HUES6 (cell line): ENCODE data around the gene BCL2.

ENCODE experiments used
- H3K27ac ChIP-seq: 2 replicates; pipeline ENCODE4 v1.7.0; 2013; ENCODE audit warnings: low read depth, mild to moderate bottlenecking, low read length, inconsistent platforms
- H3K27me3 ChIP-seq: 2 replicates; pipeline ENCODE4 v1.6.1; 2013; ENCODE audit warnings: low read length; ENCODE audit not compliant: control insufficient read depth, insufficient read depth
- H3K36me3 ChIP-seq: 2 replicates; pipeline ENCODE4 v1.6.1; 2013; ENCODE audit warnings: low read length; ENCODE audit not compliant: control insufficient read depth, insufficient read depth
- H3K4me1 ChIP-seq: 2 replicates; pipeline ENCODE4 v1.6.1; 2013; ENCODE audit warnings: low read length; ENCODE audit not compliant: control insufficient read depth, insufficient read depth
- H3K4me3 ChIP-seq: 2 replicates; pipeline ENCODE4 v1.5.1; 2013; ENCODE audit warnings: low read depth, low read length
- H3K9ac ChIP-seq: one replicate; pipeline ENCODE4 v1.6.1; 2013; ENCODE audit warnings: mild to moderate bottlenecking, low read length
- H3K9me3 ChIP-seq: 2 replicates; pipeline ENCODE4 v1.6.1; 2013; ENCODE audit warnings: low read depth, low read length; ENCODE audit not compliant: control insufficient read depth, insufficient read depth

The BCL2 gene

DNA sequence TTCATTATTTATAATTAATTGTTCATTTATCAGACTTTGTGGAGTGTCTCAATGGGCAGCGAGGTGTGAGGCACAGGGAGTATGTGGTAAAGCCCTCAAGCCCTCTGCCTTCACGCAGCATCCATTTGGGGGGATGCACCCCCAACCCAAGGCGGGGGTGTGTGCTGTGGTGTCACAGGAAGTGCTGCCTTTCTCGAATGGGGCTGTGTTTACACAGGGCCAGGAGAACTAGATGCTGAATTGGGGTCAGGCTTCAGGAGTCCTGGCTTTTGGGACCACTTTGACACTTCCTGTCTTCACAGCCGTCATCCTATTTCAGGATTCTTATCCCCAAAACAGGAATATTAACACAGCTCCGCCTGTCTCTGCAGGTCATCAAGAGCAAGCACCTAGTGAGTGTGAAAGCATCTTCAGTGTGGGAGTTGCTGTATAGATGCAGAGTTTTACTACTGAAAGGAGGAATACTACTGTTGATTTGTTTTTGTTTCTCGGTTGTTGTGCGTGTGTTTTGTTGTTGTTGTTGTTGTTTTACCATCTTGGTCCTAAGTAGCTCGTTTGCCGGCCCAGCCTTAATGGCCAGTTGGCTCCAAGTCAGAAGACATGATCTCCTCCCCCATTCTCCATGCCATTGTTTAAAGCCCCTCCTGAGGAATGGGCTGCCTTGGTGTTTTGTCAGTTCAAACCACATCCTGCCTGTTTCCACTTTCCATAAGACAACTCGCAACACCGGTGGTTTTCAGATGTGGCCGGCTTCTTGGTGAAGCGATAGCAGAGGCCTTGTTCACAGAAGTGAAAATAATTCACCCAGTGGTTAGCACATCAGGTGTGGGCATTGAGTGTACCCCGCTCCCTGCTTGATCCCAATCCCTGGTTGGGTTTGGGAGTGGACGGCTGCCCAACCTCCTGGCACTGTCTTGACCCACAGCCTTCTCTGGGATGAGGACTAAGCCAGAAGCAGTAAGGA, 221.3 kb downstream of the BCL2 start:
- H3K27me3 ChIP-seq, result no peaks in the 10 kb centered on the region
- H3K4me3 ChIP-seq, result no peak overlapping the region
- peaks cover 4% of the 10 kb centered on the region; the same call in 1 of the 2 replicates for H3K4me1 ChIP-seq
- no peak overlapping the region for H3K27ac ChIP-seq
- H3K36me3 ChIP-seq, result no peaks in the 10 kb centered on the region
- no peak overlapping the region for H3K9ac ChIP-seq
- H3K9me3 ChIP-seq, result no peaks in the 10 kb centered on the region

DNA sequence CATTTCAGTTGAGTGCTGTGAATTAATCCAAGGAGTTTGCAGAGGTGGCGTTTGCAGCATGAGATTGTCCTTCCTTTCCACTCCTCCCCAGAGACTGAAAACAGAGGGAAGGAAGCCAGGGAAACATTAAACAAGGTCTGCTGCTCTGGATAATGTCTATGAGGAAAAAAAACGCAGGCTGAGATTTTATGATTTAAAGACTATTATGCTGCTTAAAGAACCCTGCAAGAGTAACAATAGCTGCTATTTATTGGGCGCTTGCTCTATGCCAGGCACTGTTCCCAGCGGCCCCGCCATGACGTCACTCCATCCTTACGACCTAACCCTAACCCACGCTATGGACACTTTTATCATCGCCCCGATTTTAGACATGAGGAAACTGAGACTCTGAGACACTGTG, 222.4 kb downstream of the BCL2 start:
- Histone ChIP-seq H3K27me3 (no peaks in the 10 kb centered on the region), H3K9ac (no peak overlapping the region), H3K36me3 (no peaks in the 10 kb centered on the region), H3K4me1 (no peaks in the 10 kb centered on the region), H3K27ac (no peak overlapping the region), H3K9me3 (no peaks in the 10 kb centered on the region), H3K4me3 (no peak overlapping the region)

DNA sequence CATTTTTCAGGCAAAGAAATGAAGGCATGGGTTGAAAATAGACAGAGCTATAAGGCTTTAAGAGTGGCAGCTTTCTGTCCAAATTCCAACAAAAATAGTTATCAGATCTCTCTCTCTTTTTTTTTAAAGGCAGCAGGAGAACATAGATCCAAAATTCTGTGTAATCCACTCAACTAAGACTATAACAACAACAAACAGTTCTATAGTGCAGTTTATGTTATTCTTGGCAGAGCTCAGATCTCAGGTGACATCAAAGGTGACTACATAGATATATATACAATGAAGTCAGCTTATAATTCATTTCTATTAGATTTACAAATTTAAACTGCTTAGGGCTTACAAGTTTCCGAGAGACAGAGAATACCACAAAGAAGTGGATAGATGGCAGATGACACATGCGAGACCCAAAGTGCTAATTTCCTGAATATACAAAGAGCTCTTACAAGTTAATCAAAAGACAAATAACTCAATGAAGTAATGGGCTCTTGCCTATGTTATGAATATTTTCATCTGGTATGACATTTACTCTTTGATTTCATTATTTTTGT, 223.2 kb downstream of the BCL2 start:
- Histone ChIP-seq H3K27ac (no peak overlapping the region), H3K36me3 (no peaks in the 10 kb centered on the region), H3K9ac (no peak overlapping the region), H3K4me1 (no peaks in the 10 kb centered on the region), H3K4me3 (no peak overlapping the region), H3K27me3 (no peaks in the 10 kb centered on the region), H3K9me3 (no peaks in the 10 kb centered on the region)

DNA sequence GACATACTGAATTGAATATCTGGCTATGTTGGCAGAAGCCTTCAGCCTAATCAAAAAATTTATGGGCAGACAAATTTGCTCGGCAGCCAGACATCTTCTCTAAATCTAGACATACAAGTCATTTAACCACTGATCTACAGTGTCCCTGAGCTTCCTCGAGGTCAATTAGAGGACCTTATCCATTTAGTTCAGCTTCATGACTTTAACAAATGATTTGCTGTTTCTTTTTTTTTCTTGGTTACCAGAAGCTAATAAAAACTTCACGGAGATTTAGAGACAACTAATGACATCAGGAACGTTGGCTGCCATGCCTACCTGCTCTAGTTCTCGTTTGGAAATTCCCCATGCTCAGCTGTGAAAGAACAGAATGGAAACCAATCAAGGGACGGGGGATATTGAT, 223.8 kb downstream of the BCL2 start:
- H3K27ac ChIP-seq, result no peak overlapping the region
- no peaks in the 10 kb centered on the region for H3K9me3 ChIP-seq
- H3K9ac ChIP-seq, result no peak overlapping the region
- no peak overlapping the region for H3K4me3 ChIP-seq
- no peaks in the 10 kb centered on the region for H3K4me1 ChIP-seq
- no peaks in the 10 kb centered on the region for H3K36me3 ChIP-seq
- no peaks in the 10 kb centered on the region for H3K27me3 ChIP-seq

DNA sequence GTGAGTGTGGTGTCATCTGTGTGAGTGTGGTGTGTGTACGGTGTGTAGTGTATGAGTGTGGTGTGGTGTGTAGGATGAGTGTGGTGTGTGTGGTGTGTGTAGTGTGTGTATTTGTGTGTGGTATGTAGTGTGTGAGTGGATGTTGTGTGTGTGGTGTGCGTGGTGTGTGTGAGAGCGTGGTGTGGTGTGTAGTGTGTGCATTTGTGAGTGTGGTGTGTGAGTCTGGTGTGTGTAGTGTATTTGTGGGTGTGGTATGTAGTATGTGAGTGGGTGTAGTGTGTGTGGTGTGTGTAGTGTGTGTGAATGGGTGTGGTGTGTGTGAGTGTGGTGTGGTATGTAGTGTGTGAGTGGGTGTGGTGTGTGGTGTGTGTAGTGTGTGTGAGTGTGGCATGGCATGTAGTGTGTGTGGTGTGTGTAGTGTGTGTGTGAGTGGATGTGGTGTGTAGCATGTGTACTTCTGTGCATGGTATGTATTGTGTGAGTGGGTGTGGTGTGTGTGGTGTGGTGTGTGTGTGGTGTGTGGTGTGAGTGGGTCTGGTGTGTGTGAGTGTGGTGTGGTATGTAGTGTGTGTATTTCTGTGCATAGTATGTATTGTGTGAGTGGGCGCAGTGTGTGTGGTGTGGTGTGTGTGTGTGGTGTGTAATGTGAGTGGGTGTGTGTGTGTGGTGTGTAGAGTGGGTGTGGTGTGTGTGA, 227.8 kb downstream of the BCL2 start:
- Histone ChIP-seq H3K9me3 (no peaks in the 10 kb centered on the region), H3K27me3 (no peaks in the 10 kb centered on the region), H3K27ac (no peak overlapping the region), H3K36me3 (no peaks in the 10 kb centered on the region), H3K4me1 (peaks cover 10% of the 10 kb centered on the region), H3K4me3 (no peak overlapping the region), H3K9ac (no peak overlapping the region)

DNA sequence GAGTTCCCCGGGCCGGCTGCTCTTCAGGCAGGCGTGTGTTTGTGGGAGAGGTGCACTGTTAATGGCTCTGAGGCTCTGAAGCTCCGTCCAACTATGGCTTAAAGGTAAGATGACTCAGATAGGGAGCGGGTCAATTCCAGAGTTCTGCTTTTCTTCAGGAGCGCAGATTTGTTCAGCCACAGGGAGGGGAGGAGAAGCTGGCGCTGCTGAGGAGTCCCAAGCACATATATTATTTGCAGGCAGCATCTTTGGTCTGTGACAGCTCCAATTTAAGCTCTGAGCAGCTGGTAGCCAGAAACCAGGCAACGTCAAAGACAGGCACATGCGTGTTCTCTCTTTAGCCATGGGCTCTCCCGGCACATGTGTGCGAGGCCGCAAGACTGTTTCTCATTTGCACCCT, 229.2 kb downstream of the BCL2 start:
- Histone ChIP-seq H3K27ac (no peak overlapping the region), H3K4me1 (peaks cover 10% of the 10 kb centered on the region), H3K9ac (no peak overlapping the region), H3K9me3 (no peaks in the 10 kb centered on the region), H3K36me3 (no peaks in the 10 kb centered on the region), H3K4me3 (no peak overlapping the region), H3K27me3 (no peaks in the 10 kb centered on the region)

DNA sequence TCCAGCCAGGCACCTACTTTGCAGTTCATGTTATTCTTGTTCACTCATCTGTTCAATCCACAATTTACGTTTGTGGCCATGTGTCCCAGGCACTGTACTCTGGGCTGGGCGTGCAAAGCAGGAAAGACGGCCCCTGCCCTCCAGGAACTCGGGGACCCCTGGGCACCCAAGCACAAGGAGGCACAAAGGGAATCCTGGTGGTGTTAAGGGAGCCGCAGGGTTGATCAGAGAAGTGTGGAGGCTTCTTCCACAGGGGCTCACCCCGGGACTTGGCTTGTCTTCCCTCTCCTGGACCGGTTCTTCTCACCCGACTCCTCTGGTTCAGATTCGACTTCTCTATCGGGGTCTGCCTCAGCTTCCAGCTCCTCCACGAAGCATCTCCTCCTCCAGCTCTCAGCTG, 230.5 kb downstream of the BCL2 start:
- Histone ChIP-seq H3K4me3 (no peak overlapping the region), H3K9me3 (no peaks in the 10 kb centered on the region), H3K9ac (no peak overlapping the region), H3K36me3 (no peaks in the 10 kb centered on the region), H3K27me3 (no peaks in the 10 kb centered on the region), H3K4me1 (peaks cover 10% of the 10 kb centered on the region), H3K27ac (no peak overlapping the region)

DNA sequence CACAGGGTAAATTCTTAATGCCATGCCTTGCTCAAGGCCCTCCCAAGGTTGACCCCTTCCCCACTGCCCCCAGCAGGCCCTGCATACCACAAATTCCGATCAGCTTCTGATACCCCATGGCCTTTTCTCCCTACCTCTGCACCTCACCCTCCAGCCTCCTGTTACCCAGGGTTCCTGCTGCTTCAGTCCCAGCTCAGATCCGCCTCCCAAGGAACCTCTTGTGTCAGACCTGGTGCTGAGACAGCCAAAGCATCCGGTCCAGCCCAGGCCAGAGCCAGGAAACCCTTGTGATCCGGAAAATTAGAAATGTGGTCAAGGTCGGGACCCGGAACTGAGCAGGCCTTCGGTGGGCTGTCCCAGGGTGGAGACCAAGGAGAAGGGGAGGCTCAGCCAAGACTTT, 231.3 kb downstream of the BCL2 start:
- Histone ChIP-seq H3K4me3 (no peak overlapping the region), H3K9me3 (no peaks in the 10 kb centered on the region), H3K27me3 (no peaks in the 10 kb centered on the region), H3K36me3 (no peaks in the 10 kb centered on the region), H3K27ac (no peak overlapping the region), H3K9ac (no peak overlapping the region), H3K4me1 (peaks cover 10% of the 10 kb centered on the region)

DNA sequence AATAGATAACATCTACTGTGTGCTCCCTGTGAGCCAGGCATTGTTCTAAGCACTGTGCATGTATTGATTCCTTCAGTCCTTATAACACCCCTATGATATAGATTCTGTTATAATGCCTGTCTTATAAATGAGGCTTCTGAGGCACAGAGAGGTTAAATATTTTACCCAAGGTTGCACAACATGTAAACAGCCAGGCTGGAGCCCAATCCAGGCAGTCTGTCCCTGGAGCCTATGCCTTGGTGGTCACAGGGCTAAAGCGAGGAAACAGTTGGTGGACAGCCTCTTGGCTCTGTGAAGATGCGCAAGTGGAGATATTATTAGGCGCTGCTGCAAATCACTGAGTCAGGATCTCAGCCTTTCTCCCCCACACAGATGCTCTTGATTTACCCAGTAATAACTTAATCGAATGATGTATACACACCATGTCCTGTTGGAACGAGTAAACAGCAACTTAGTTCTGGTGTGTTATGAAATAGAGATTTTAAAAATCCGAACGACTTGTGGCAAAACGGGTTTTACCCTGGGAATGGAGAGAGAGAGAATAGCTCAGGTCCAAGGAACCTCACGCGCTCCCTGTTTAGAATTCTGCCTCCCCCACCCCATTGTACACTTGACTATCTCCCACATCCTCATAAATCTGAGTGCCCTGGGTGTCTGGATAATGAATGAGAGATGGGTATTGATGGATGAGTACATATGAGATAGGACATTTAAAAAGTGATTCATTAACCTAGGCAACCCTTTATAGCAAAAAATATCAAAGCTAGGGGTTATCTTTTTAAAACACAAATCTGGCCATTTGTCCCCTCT, 231.9 kb downstream of the BCL2 start:
- Histone ChIP-seq H3K9me3 (no peaks in the 10 kb centered on the region; the same call in 1 of the 2 replicates), H3K9ac (no peak overlapping the region)

DNA sequence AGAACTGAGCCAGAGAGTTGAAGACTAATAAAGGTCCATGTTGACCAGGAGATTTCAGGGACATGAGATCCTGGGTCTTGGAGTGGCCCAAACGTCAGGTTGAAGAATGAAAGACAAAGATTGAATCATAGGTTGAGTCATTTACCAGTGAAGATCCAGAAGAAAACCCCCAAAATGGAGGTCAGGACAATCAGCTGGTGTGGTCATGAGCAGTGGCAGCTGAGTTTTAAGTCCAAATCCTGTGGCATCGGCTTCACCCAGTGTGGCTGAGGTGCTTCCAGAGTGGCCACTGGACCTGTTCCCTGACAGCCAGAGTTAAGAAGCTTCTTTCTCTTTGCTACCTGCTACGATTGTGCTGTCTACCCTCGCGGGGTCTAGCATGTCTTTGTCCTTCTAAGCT, 234.0 kb downstream of the BCL2 start:
- no peaks in the 10 kb centered on the region for H3K27me3 ChIP-seq
- no peak overlapping the region for H3K27ac ChIP-seq
- H3K4me3 ChIP-seq, result no peak overlapping the region
- H3K9ac ChIP-seq, result no peak overlapping the region
- H3K36me3 ChIP-seq, result no peaks in the 10 kb centered on the region
- H3K4me1 ChIP-seq, result peaks cover 10% of the 10 kb centered on the region
- no peaks in the 10 kb centered on the region; the same call in 1 of the 2 replicates for H3K9me3 ChIP-seq

More for the DNA sequence above, 231.9 kb downstream of the BCL2 start:
- Histone ChIP-seq H3K27ac (no peak overlapping the region), H3K4me3 (no peak overlapping the region), H3K27me3 (no peaks in the 10 kb centered on the region), H3K36me3 (no peaks in the 10 kb centered on the region), H3K4me1 (peaks cover 10% of the 10 kb centered on the region)
